Thyroid gland (tissue), 4 donors: ENCODE results near the gene EPB41L1. TPM values are rescaled to one million over a fixed set of nuclear protein-coding genes. Genes with fewer than 3 reads are reported as not detected.

Experiments used
- DNase-seq, 2 donors: peaks; one replicate each; pipeline ENCODE4 v3.0.0-alpha.2; 2019
- H3K27ac ChIP-seq, 3 donors: fragments of 200-600 bp; sonication (generic); 1 replicate in 2 of 3; 2 replicates in 1 of 3; pipeline ENCODE4 v1.5.1; 2016 to 2019; ENCODE audit warnings: mild to moderate bottlenecking in 1 of 3, moderate library complexity in 1 of 3
- H3K27me3 ChIP-seq: fragments of 200-600 bp; sonication (generic); one replicate; pipeline ENCODE4 v1.5.1; 2019
- H3K36me3 ChIP-seq, 2 donors: fragments of 200-600 bp; sonication (generic); one replicate each; pipeline ENCODE4 v1.5.1; 2016 to 2019
- H3K4me1 ChIP-seq, 2 donors: fragments of 200-600 bp; sonication (generic); one replicate each; pipeline ENCODE4 v1.5.1; 2017 to 2019
- H3K4me3 ChIP-seq, 3 donors: fragments of 200-600 bp; sonication (generic); replicated peaks in 1 of 3; 1 replicate in 2 of 3; 2 replicates in 1 of 3; pipeline ENCODE4 v1.5.1; 2016; ENCODE audit warnings: mild to moderate bottlenecking in 1 of 3
- H3K9me3 ChIP-seq: fragments of 200-600 bp; sonication (generic); one replicate; pipeline ENCODE4 v1.5.1; 2017
- POLR2A ChIP-seq, 2 donors: fragments of 450-650 bp; IDR thresholded peaks; one replicate each; pipeline ENCODE4 v1.6.1; 2017; ENCODE audit warnings: antibody characterized with exemption in 2 of 2, mild to moderate bottlenecking in 2 of 2, moderate library complexity in 1 of 2
- WGBS, 2 donors: methylation state at CpG; one replicate each; pipeline ENCODE4 v1.1.5; 2017; 5-methylcytosine and 5-hydroxymethylcytosine counted together
- intact Hi-C: fragments of 100-400 bp; cut with DNase I; formaldehyde crosslinking; loops from one replicate; pipeline ENCODE4 v1.15.1; 2023
- total RNA-seq, 4 donors: library from RNA; depleted of rRNA; stranded (reverse); fragments of >200 nt; gene quantifications; one replicate each; pipeline ENCODE4 v1.2.3, GENCODE V29; 2016
- TF ChIP-seq, protein P1 (sequence below), 6 experiments: fragments of 200-600 bp in 3 of 6; fragments of 450-650 bp in 3 of 6; sonication (generic) in 3 of 6; IDR thresholded peaks; one replicate each; pipeline ENCODE4 v1.5.1; 2016 to 2019; ENCODE audit warnings: antibody characterized with exemption in 6 of 6, mild to moderate bottlenecking in 2 of 6, inconsistent platforms in 1 of 6, moderate library complexity in 1 of 6

Gene EPB41L1
- total RNA-seq, 4 donors from 2014 or later = 15.4 to 75.2 (median 42.3) TPM

DNA sequence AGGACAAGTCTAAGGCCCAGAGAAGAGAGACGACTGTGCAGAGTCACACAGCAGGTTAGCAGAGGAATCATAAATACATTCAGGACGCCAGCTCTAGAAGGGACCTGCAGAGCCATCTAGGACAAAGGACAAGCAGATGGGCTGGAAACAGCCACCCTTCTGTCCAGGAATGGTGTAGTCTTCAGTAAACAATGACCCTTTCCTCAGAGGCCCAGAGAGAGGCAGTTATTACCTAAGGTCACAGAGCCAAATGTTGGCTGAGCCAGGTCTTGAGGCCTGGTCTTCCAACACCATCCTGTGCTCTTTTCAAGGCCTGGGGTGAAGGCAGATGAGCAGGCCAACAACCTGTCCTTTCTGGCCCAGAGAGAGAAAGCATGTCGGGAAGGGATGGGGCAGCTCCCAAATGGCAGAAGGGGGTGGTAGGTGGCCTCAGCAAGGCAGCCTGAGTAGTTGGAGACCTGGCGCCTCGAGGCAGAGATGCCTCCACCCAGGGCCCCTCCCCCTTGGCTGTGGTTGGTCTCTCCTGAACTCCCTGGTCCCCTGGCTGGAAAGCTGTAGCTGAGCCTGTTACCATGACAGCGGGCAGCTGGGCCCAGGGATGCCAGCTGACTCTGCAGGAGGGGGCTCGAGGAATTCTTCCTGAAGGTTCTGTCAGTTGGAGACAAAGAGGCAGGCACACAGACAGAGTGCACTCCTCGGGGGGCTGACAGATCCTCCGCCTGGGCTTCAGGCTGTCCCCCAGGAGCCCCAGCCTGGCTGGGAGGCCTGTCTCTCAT is 24.8 kb downstream of the EPB41L1 start:
- no peak overlapping the region for H3K27ac ChIP-seq
- H3K4me1 ChIP-seq = no peaks in the 10 kb centered on the region
- intact Hi-C loops = no loop called here
- WGBS, 2 donors = 85 to 92% methylated on average over 5 to 9 of the region's 9 CpGs
- DNase-seq = no peak
- no peaks in the 10 kb centered on the region for H3K9me3 ChIP-seq
- peaks cover 6% of the 10 kb centered on the region in 2 donors for H3K36me3 ChIP-seq
- no peak for TF ChIP-seq POLR2A (IDR thresholded peaks at IDR 0.05)
- TF ChIP-seq, protein P1, sequence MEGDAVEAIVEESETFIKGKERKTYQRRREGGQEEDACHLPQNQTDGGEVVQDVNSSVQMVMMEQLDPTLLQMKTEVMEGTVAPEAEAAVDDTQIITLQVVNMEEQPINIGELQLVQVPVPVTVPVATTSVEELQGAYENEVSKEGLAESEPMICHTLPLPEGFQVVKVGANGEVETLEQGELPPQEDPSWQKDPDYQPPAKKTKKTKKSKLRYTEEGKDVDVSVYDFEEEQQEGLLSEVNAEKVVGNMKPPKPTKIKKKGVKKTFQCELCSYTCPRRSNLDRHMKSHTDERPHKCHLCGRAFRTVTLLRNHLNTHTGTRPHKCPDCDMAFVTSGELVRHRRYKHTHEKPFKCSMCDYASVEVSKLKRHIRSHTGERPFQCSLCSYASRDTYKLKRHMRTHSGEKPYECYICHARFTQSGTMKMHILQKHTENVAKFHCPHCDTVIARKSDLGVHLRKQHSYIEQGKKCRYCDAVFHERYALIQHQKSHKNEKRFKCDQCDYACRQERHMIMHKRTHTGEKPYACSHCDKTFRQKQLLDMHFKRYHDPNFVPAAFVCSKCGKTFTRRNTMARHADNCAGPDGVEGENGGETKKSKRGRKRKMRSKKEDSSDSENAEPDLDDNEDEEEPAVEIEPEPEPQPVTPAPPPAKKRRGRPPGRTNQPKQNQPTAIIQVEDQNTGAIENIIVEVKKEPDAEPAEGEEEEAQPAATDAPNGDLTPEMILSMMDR (IDR thresholded peaks at IDR 0.05) = no peak
- no peak overlapping the region for H3K4me3 ChIP-seq
- H3K27me3 ChIP-seq = no peaks in the 10 kb centered on the region

DNA sequence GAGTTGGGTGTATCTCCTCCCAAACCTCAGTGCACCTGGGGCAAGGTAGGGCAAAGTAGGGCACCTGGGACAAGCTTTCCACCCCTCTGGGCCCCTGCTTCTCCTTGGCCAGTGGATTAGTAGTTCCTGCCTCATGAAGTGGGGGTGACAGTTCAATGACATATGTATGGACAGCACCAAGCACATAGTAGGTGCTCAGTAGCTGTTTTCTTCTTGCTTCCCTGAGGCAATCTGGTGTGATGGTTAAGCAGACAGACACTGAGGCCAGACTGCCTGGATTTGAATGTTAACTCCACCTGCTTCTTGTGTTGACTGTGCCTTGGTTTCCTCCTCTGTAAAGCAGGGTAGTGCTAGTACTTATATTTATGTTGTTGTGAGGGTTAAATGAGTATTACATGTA is 25.8 kb downstream of the EPB41L1 start:
- intact Hi-C loops = no loop called here
- Histone ChIP-seq H3K27me3 (no peaks in the 10 kb centered on the region), H3K9me3 (no peaks in the 10 kb centered on the region), H3K27ac (no peak overlapping the region), H3K36me3 (peaks cover 6% of the 10 kb centered on the region in 2 donors), H3K4me3 (no peak overlapping the region), H3K4me1 (no peaks in the 10 kb centered on the region)
- no peak for DNase-seq
- TF ChIP-seq, protein P1 (IDR thresholded peaks at IDR 0.05) = no peak
- TF ChIP-seq POLR2A (IDR thresholded peaks at IDR 0.05) = no peak

DNA sequence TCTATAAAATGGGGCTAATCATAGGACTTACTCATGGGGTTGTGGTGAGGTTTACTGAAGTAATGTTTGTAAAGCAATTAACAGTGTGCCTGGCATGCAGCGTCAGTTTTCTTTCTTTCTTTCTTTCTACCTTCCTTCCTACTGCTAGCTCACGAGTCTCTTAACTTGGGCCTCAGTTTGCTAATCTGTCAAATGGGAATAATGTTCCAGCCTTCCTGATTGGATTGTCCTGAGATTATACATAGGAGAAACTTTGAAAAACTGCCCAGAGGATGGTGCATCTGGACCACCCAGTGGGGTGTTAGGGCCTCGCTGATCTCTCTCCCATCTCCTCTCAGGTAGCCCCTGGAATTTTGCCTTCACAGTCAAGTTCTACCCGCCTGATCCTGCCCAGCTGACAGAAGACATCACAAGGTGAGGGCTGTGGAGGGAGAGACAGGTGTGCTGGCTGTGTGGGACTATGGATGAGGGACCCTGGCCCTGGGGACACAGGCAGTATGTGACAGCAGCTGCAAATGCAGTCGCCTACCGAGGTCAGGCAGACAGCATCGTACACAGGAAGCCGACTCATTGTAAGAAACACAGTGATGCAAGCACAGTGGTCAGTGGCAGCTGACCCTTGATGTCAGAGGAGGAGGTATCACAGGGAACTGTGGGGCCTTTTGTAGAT is 27.5 kb downstream of the EPB41L1 start:
- Histone ChIP-seq H3K4me1 (no peaks in the 10 kb centered on the region), H3K27ac (no peak overlapping the region), H3K36me3 (peaks cover 6% of the 10 kb centered on the region in 2 donors), H3K4me3 (no peak overlapping the region), H3K9me3 (no peaks in the 10 kb centered on the region), H3K27me3 (no peaks in the 10 kb centered on the region)
- intact Hi-C loops = no loop called here
- TF ChIP-seq POLR2A (IDR thresholded peaks at IDR 0.05) = no peak
- TF ChIP-seq, protein P1 (IDR thresholded peaks at IDR 0.05) = no peak
- DNase-seq = no peak
- WGBS, 2 donors = 88% methylated on average over 8 of the region's 8 CpGs

DNA sequence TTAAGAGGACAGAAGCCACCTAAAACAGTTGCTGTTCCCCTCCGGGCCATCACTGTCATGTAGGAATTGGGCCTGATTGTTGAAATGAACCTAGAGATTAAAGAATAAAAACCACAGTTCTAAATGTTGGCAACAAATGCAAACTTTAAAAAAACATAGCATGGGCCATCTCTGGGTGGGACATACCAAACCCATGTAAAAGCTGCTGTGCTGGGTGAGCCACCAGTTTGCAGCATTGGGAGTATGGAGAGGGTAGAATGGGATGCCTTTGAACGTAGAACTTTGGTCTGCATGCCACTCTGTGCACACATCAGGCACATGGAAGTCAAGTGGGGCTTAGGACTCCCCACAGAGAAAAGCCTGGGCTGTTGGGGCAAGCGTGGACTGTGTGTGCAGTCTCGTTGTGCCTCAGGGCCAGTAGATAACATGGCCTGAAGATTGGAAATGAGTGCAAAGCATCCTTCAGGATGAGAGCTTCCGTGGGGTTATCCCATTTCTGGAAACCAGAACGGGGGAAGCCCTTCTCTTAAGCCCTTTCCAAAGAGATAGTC is 28.1 kb downstream of the EPB41L1 start:
- intact Hi-C loops = no loop called here
- Histone ChIP-seq H3K4me1 (no peaks in the 10 kb centered on the region), H3K4me3 (no peak overlapping the region), H3K9me3 (no peaks in the 10 kb centered on the region), H3K27ac (no peak overlapping the region), H3K27me3 (no peaks in the 10 kb centered on the region), H3K36me3 (peaks cover 6% of the 10 kb centered on the region in 2 donors)
- no peak for DNase-seq
- TF ChIP-seq POLR2A (IDR thresholded peaks at IDR 0.05) = no peak
- TF ChIP-seq, protein P1 (IDR thresholded peaks at IDR 0.05) = no peak
- WGBS, 2 donors = 90 to 92% methylated on average over 6 of the region's 6 CpGs
